HCT116 (cell line): ENCODE measurements around the gene RFTN1.

Experiments used
- ELF1 ChIP-seq: IDR thresholded peaks from 2 replicates; pipeline ENCODE4 v1.6.1; 2012; ENCODE audit warnings: low read depth, borderline replicate concordance
- POLR2AphosphoS5 ChIP-seq: IDR thresholded peaks from 2 replicates; pipeline ENCODE4 v1.6.1; 2011; ENCODE audit warnings: mild to moderate bottlenecking, low read depth, low read length, moderate library complexity

- TF ChIP-seq POLR2AphosphoS5 (no peak), ELF1 (no peak)
These were observed 52.6 kb downstream of the RFTN1 start for GRCh38 chr3:16460886-16461285.
